ENCODE results near the gene LPAR3.

LPAR3 gene

DNA sequence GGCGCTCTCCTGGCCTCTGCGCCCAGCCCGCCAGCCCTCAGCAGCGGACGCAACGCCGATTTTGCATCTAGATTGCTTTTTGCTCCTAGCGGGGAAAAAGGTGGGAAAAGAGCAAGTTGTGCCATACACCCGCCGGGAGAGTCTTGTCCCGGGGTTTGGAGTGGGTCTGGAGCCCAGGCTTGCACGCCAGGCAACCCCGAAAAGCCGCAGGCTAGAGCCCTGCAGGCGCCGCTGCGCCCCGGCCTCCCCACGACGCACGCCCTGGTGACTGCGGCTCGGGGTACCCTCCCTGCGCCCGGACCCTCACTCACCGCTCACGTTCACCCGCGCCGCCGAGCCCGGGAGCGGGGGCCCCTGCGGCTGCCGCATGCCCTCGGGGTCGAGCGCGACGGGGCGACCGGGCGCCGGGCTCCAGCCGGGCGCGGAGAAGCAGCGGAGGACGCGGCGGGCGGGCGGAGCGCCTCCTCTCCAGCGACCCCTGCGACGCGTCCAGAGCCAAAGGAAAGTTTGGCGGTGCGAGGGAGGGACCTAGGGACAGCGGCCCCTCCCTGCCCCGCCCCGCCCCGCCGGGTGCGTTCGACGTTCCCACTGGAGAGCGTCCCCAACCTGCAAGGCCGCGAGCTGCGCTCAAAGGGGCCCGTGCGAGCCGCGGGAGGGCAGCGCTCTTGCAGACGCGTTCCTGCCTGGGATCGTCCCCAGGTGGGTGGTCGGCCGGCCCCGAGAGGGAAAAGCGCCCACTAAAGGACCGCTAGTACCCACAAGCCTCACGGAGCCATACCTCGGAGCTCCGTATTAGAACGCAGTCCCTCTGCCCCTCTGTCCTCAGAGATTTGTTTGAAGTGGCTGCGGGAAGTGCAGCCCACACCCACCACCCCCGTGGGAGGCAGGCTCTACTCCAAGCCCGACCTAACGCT lies at the start of gene LPAR3 (continued):
- no peak for TF ChIP-seq ZNF654 (tag by site-specific recombination; IDR thresholded peaks at IDR 0.05; ENCODE audit: low read depth)
- TF ChIP-seq SP2 (tag by site-specific recombination; IDR thresholded peaks at IDR 0.05) = peak; percentile 77
- TF ChIP-seq ZNF37A (tag by site-specific recombination; IDR thresholded peaks at IDR 0.05) = no peak
- peak; percentile 53; the same call in 1 of the 2 replicates for TF ChIP-seq ZNF423 (tag by site-specific recombination; IDR thresholded peaks at IDR 0.05)
- TF ChIP-seq ZNF155 (tag by site-specific recombination; IDR thresholded peaks at IDR 0.05) = no peak

DNA sequence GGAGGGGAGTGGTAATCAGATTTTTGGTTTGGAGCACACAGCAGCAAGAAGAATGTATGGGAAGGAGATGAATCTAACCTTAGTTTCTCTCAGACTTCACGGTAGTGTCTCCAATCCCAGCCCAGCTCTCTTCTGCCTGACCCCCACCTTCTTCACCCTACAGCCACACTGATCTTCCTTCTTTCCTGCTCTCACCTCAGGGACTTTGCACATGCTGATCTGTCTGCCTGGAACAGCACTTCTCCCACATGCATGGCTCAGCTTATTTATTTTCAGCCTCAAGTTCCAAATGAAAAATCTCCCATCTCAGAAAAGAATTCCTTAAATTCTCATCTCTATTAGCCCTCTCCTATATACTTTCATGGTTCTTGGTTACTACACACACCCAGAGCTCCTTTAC lies 48.8 kb upstream of the LPAR3 start:
- Histone ChIP-seq H3K4me3 (ENCODE audit: low read depth, low read length) (no peak overlapping the region), H3K4me1 (ENCODE audit: control insufficient read depth, insufficient read depth, low read length) (no peaks in the 10 kb centered on the region), H3K36me3 (ENCODE audit: control insufficient read depth in 2 of 2, insufficient read depth in 1 of 2, low read length in 2 of 2) (peaks cover 0 to 3% of the 10 kb centered on the region in 2 experiments; a peak in 1 of 3 replicates), H3K27ac (ENCODE audit: extremely low read depth, low read depth, low read length) (no peak overlapping the region), H3K9me3 (ENCODE audit: control insufficient read depth, insufficient read depth, low read depth, low read length) (no peaks in the 10 kb centered on the region)
- TF ChIP-seq ZNF830 (tag by site-specific recombination; IDR thresholded peaks at IDR 0.05; ENCODE audit: low read depth) (no peak), ZBTB11 (tag by site-specific recombination; conservative IDR thresholded peaks at IDR 0.05; ENCODE audit: low read depth) (no peak), ZNF623 (tag by site-specific recombination; IDR thresholded peaks at IDR 0.05) (peak; percentile 74)
- ChIA-PET CTCF (interaction anchor here (0.8 to 9.8 kb wide), 2 partner anchors 314 to 1862 kb away, joined by 3 to 206 read pairs; partner anchors contain the start of gene C1orf52), POLR2A (no interaction called here)

DNA sequence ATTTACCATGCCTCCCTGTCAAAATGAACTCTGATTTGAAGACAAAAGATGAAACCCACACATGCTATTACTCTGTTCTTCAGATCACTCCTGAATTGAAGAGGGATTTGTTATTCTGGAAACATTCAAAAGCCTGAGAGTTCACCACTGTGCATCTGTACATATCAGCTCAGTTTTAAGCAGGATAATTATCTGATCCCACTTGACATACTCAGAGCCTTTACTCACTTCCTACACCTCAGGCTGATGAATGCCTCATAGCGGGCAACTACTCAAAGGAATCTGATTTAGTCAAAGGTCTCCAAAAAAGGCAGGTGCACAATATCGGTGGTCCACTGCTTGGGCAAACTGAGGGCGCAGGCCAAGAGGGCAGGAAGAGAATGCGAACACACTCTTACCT lies 47.5 kb upstream of the LPAR3 start:
- CTCF ChIA-PET = interaction anchor here (9.8 kb wide), 1 partner anchor 315 kb away, joined by 206 read pairs; the partner anchor contains the start of gene C1orf52
- H3K27ac ChIP-seq (ENCODE audit: extremely low read depth, low read depth, low read length) = no peak overlapping the region
- peaks cover 0 to 3% of the 10 kb centered on the region in 2 experiments; a peak in 1 of 3 replicates for H3K36me3 ChIP-seq (ENCODE audit: control insufficient read depth in 2 of 2, insufficient read depth in 1 of 2, low read length in 2 of 2)
- no peaks in the 10 kb centered on the region for H3K9me3 ChIP-seq (ENCODE audit: control insufficient read depth, insufficient read depth, low read depth, low read length)
- TF ChIP-seq, protein P1, sequence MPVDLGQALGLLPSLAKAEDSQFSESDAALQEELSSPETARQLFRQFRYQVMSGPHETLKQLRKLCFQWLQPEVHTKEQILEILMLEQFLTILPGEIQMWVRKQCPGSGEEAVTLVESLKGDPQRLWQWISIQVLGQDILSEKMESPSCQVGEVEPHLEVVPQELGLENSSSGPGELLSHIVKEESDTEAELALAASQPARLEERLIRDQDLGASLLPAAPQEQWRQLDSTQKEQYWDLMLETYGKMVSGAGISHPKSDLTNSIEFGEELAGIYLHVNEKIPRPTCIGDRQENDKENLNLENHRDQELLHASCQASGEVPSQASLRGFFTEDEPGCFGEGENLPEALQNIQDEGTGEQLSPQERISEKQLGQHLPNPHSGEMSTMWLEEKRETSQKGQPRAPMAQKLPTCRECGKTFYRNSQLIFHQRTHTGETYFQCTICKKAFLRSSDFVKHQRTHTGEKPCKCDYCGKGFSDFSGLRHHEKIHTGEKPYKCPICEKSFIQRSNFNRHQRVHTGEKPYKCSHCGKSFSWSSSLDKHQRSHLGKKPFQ (tag by site-specific recombination; IDR thresholded peaks at IDR 0.05) = no peak
- no peak for TF ChIP-seq ZNF558 (tag by site-specific recombination; IDR thresholded peaks at IDR 0.05)
- no peak for TF ChIP-seq ZNF701 (tag by site-specific recombination; IDR thresholded peaks at IDR 0.05)
- TF ChIP-seq ATF2 (tag by site-specific recombination; IDR thresholded peaks at IDR 0.05; ENCODE audit: low read depth) = no peak
- TF ChIP-seq ZNF621 (tag by site-specific recombination; IDR thresholded peaks at IDR 0.05) = no peak
- no peak for TF ChIP-seq GLI4 (tag by site-specific recombination; IDR thresholded peaks at IDR 0.05)
- TF ChIP-seq ZNF560 (tag by site-specific recombination; IDR thresholded peaks at IDR 0.05; ENCODE audit: borderline replicate concordance) = no peak
- TF ChIP-seq ZNF426 (tag by site-specific recombination; IDR thresholded peaks at IDR 0.05) = no peak
- no peak for TF ChIP-seq SCRT2 (tag by site-specific recombination; IDR thresholded peaks at IDR 0.05)
- POLR2A ChIA-PET = no interaction called here
- H3K4me3 ChIP-seq (ENCODE audit: low read depth, low read length) = no peak overlapping the region
- H3K4me1 ChIP-seq (ENCODE audit: control insufficient read depth, insufficient read depth, low read length) = no peaks in the 10 kb centered on the region
